Fibroblast of skin of scalp (primary cell): ENCODE results near the gene EHD4.

Experiments
- DNase-seq: peaks from one replicate; pipeline ENCODE4 v3.0.0-alpha.2; 2013

The EHD4 gene

DNA sequence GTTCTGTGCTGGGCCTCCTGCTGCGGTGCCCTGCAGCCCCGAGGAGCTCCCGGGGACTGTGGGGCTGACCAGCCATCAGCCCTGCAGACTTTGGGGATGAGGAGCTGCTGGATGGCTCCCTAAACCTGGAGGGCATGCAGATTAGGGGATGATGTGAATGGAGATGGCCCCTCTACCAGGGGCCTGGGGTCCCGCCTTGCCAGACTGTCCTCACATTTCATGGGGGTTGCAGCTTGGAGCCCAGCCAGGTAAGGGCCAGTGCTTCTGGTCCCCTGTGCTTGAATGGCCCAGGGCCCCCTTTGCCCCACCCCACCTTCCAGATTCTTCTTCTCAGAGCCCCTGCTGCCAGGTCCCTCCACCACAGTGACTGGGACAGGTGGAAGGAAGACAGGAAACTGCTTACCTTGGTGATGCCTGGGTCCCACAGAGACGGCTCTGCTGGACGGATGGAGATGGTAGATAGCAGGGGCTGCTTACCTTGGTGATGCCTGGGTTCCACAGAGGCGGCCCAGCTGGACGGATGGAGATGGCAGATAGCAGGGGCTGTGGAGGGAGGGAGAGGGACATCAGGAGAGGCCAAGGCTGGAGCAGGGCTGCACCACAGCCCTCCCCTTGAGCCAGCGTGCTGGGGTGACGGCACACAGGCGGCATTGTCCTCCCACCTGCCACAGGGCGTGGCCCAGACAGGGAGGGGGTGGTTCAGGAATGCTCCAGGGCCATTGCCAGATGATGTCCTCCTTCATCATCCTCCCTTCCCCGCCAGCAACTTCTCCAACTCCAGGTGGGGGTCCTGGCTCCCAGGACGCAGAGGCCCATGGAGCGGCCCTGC, 78.7 kb downstream of the EHD4 start, which contains the start of gene SPTBN5:
Gene SPTBN5, minus strand, starts transcription at position 632 of the 829 bp plus-strand sequence. Its CDS starts 556 bp downstream, at position 76.
- DNase-seq = no peak

DNA sequence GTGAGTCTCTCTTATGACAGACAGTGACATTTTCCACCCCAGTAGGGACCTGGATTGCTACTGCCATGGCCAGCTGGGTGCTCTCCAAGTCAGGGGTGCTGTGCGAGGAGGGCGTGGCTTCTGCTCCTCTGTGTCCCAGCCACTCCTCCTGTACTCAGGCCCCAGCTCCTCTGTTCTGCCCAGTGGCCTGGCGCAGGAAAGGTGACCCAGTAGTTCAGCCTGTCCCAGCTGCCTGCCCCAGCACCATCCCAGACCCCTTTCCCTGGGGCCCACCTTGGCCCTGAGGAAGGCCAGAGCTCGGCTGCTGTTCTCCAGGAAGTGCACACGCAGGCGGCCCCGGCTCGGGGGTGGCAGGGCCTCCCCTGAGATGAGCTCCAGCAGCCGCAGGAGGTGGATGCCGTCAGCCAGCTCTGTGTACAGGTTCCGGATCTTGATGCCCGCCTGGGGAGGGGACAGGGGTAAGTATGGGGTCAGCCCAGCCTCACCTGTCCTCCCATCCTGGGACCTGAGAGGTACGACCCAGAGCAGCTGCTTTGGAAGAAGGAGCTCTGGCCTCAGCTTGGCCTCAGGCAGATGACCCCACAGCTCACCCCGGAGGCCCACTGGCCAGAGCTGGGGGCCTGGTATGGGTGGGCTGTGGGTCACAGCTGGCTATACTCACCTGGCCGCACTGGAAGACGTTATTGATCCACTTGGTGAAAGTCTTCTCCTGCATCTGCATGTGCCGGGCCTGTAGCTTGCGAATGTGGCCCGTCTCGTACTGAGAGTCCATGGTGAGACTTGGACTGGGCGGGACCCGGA, 79.5 kb downstream of the EHD4 start:
- no peak for DNase-seq

DNA sequence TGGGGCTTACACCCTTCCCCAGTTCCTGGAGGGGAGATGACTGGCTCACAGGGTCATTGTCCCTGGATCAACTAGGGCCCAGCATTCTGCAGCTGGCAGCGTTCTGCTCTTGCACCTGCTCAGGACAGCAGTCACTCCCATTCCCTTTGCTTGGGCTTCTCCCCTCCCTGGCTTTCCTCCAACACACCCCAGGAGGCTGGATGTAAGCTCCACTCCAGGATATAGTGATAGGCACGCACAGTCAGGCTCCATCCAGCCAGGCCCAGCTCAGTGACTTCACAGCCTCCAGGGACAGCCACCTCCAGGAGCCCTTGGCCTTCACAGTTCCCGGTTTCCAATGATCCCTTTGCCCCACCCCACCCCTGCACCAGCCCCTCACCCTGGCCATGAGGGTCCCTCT, 80.4 kb downstream of the EHD4 start:
- DNase-seq = no peak

DNA sequence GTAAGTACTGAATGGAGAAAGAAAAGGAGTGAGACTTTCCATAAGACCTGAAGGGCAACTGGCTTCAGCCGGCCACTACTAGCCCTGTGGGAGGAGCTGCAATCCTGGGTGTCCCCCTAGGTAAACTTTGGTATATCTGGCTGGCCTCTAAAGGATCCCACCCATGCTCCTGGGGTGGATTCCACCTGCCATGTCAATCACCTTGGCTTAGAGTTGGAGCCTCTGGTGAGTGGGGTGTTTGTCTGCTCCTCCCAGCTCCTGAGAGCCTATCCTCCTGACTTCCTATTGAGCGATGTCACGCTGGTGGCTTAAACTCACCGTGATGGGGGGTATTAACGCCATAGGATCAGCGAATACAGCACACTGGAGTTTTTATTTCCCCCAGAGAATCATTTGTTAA, 81.1 kb downstream of the EHD4 start:
- no peak for DNase-seq

DNA sequence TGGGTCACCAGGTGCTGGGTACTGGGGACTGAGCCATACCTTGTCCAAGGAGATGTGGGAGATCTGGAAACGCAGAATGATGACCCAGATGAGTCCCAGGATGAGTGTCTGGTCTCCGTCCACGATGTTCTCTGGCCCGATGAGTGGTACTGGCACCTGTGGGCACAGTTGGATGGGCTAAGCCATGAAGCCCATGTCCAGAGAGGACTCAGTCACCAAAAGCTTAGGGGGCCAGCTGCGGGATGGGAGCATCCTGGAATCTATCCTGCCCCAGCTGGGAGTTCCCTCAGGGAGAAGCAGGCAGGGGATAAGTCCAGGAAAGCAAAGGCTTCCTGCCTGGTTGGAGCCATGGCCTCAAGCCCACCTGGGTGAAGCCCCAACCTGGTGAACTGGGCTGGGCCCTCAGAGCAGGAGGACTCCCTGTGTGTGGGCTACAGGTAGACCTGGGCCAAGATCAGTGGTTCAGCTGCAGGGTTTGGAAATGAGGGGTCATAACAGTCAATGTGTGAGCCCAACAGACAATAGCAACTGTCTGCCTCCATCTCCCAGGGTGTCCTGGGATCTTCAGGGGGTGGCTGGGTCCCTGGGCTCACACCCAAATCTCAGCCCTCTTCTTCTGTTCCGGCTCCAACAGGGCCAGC, 82.2 kb downstream of the EHD4 start:
- DNase-seq = no peak

DNA sequence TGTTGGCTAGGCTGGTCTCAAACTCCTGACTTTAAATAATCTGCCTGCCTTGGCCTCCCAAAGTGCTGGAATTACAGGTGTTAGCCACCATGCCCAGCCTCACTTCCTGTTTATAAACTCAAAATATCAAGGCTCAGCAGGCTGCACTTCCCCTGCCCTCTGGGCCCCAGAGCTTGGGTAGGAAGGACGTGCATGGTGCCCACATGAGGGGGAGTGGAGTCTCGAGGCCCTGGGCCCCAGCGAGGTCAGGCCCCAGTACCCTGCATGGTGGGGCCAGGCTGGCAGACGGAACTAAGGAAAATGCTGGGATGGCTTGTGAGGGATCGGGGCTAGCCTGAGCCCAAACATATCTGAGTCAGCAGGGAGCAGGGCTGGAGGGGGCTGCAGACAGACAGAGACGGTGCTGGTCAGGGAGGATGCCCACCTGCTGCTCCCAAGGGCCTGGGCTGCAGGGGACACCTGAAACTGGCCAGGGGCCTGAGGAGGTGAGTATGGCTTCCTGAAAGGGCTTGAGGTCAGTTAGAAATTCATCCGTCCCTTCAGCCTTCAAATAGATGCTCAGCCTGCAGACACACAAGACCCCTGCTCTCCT, 83.6 kb downstream of the EHD4 start:
- DNase-seq = no peak

DNA sequence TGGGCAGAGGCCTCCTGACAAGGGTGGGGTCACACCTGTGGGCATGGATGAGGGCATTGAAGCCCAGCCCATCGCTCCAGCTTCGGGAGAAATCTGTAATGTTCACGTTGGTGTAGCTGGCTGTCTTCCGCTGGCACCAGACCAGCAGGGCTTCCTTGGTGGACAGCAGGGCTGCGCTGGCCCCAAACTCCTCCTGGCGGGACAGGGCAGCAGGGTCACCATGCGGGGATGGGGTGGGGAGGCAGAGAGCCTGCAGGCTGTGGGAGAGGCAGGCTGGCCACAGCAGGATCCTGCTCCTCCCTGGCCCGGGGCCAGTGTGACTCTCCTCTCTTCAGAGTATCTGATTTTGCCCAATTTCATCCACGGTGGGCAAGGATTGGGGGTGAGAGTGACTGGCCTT, 84.5 kb downstream of the EHD4 start:
- DNase-seq = no peak

DNA sequence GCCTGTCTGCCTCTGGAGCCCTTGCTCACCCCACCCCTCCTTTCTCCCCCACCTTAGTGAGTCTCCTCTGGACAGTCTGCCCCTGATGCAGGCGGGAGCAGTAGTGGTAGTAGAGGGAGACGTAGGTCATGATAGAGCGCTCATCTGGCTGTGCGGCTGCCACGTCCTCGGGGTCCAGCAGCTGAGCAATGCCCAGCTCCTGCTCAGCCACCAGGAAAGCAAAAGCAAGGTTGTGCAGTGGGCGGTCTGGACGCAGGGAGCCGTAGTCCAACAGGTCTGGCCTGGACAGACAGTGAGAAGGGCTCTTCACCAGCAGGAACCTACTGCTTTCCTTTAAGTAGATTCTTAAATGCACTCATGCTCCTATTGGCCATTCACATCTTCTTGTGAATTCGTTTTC, 85.2 kb downstream of the EHD4 start:
- no peak for DNase-seq

DNA sequence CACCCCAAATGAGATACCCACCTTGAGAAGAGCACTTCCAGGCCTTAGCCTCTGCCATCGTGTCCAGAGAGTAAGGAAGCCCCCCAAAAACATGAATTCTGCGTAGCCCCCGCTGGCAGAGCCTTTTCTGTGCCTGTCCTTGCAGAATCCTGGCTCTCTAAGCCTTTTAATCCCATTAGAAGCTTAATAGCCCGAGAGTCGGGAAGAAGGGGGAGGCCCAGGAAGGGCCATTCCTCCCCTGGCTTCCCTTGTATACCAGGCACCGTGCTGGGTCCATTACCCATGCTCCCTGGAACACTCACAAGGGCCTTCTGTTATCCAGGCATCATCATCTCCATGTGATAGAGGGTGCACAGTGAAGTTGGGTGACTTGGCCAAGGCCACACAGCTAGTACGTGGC, 85.6 kb downstream of the EHD4 start:
- no peak for DNase-seq

DNA sequence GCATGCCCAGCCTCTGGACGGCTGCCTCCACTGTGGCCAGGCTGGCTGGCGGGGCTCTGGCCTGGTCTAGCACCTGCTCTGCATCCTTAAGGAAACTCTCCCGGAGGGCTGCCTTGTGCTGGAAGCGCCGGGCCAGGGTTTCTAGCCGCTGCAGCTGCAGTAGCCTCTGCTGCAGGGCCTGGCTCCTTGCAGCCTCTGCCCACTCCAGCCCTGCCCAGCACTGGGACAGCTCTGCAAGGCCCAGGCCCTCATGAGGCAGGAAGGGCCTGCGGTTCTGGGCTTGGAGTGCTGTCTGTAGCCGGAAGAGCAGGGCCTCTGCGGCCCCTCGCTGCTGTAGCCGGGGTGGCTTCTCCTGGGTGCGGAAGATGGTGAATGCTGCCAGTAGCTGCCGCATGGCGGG, 86.5 kb downstream of the EHD4 start:
- no peak for DNase-seq

DNA sequence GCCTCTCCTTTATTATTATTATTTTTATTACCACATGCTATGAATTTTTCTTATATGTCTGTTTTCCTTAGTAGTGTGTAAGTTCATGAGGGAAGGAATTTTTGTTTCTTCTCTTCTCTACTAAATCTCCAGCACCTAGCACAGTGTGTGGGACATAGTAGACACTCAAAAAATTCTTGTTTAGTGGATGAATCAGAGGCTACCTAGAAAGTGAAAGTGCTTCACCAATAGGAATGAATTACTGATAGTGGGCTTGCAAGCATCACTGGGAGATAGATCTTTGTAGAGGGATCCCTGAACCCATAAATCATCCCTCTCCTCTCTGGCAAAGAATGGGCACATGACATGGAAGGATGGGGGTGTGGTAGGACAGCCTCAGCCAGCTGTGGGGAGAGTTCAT, 87.0 kb downstream of the EHD4 start:
- no peak for DNase-seq

DNA sequence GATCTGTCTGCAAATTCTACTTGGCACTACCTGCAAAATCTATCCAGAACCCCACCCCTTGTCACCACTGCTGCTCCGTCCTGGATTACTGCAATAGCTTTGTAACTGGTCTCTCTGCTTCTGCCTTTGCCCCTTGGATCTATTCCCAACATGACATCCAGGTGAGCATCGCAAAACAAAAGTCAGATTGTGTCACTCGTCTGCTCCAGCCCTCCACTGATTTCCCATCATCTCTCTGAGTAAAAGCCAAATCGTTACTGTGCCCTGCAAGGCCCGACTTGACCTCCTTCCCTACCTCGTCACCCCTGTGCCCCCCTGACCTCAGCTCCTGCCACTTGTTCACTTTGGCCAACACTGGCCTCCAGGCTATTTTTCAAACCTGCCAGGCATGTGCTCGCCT, 87.9 kb downstream of the EHD4 start:
- no peak for DNase-seq

DNA sequence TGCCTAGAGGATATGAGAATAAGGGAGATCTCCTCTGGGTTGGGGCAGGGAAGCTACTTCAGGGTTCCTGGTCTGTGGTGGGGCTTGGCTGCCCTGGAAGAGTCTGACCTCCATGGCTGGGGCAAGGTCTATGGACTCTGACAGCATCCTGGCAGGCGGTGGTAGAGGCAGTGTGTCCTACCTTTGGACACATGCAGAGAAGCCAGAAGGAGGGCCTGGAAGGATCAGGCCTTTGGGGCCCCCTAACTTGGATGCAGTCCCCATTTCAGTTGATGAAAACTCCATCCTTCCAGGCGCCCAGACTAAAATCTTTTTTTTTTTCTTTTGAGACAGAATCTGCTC, 88.9 kb downstream of the EHD4 start:
- DNase-seq = no peak

DNA sequence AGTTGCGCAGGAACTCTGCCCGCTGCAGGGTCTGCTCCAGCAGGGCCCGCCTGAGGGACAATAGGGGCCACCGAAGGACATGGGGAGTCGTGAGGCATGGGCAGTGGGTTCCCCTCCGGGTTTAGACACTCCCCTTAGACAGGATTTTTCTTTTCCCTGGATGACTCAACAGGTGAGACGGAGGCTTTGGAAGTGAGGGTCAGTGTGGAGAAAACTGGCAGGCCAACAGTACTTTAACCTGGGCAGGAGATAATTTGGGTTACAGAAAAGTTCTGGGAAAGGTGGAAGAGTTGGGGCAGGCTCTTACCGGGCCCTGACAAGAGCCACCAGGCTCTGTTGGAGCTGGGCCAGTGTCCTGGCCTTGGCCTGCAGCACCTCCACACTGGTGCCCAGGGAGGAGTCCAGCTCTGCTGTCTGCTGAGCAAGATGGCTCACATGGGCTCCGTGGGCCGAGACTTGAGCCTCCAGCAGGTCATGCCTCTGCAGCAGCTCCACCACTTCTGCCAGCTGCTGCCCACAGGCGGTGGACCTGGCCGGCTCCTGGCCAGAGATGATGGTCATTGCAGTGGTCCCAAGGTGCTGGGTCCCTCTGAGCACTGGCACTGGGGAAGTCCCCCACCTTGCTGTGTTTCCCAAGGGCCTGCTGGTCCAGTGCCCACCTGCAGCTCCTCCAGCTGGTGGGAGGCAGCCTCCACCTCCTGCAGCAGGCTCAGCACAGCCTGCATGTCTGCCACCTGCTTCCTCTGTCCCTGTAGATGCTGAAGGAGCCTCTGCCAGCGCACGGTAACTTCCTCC, 89.5 kb downstream of the EHD4 start:
- DNase-seq = no peak

DNA sequence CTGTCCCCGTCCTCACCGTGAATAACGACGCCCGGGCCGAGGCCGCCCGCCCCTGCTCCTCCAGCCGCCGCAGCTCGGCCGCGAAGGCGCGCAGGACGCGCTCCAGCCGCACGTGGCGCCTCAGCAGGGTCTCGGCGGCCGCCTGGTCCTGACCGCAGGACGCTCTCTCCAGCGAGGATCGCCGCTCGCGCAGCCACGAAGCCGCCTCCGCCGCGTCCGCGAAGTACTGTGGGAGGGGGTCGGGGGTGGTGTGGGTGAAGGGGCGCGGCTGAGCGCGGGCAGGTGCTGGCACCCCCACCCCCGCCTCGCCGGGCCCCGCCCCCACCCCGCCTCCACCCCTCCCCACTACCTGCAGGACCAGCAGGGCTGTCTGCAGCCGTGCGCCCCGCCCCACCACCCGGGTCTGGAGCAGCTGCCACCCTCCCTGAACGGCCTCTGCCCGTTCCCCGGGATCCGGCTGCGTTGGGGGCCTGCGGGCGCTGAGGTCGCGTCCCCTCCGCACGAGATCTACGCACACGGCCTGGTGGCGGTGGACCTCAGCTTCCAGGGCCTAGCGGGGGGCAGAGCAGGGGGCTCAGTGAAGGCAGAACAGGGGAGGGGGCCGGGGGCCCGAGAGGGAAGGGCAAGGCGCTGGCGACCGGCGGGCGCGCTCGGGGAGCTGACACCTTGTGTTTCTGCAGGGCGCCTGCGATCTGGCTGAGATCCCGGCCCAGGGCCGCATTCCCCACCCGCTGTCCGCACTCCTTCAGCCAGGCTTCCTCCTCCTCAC, 90.3 kb downstream of the EHD4 start:
- DNase-seq = no peak

DNA sequence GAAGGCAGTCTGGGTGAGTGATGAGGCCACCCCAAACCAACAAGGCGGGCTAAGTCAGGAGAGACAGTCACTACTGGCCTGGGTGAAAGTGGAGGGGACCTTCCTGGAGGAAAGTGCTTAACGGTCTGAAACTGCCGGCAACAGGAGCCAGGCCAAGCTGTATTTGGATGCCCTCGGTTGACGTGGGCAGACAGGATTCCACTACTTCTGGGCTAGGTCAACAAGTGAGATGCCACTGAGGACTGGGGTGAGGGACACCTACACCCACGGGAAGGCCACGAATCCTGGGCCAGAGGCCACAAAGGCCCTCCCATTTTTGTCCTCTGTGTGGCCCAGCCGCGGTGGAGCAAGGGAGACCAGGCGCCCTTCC, 90.8 kb downstream of the EHD4 start:
- no peak for DNase-seq

DNA sequence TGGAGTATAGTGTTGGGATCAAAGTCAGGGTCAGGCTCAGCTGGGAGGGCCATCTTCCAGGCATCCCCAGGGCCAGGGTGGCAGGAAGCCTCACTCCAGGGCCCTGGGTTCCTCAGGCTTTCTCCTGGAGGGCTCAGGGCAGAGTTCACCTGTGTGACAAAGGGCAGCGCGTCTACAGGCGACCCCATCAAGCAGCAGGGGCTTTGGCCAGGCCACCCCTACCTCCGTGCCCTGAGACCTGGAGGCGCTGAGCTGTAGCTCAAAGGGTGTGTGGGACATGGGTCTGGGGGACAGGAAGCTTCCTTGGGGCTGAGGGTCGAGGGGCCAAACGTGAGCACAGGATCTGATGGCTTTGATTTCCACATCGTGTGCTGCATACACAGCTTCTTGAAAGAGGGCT, 91.3 kb downstream of the EHD4 start:
- DNase-seq = no peak

DNA sequence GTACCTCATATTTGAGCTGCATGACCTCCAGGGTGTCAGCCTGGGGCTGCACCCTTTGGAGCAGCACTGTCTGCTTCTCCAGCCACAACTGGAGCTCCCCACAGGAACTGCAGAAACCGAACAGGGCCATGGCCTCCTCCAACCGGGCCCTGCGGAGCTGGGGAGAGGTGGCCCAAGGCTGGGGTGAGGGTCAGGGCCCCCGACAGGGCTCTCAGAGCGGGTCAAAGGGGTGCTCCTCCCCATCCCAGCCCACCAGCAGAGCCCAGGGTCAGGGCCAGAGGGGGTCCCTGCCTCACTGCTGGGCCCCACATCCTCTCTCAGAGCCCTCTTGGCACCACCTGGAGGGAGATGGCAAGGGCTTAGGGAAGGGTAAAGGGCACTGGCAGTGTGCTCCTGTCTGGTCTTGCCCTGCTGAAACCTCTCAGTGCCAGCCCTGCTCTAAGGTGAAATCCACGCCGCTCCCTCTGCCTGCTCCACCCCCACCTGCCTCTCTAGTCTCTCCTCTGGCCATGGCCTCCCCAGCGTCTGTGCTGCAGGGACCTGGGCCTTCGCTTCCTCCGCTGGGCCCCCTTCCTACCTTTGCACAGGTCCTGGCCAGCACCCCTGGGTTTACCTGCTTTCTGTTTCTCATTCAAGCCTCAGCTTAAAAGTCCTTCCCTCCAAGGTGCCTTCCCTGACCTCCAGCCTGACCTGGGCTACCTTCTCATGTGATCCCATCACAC, 92.0 kb downstream of the EHD4 start:
- DNase-seq = no peak

DNA sequence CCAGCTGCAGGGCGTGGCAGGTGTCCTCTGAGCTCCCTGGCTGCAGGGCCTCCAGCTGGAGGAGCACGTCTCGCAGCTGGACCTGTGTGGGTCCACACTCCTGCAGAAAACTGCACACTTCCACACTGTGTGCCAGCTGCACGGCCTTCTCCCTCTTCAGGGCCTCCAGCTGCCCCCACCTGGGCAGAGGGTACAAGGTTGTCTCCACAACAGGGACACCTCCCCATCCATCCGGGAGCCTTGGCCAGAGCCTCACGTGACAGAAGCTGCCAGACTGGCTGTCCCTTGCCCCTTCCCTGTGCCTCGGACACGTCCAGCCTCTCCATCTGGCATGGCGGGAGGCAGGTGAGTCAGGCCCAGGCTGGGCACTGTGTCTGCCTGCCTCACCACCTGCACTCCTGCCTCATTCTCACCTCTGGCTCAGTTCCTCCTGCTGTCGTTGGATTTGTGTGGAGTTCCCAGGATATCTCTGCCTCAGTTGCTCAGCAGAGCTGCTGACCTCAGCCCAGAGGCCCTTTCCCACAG, 93.0 kb downstream of the EHD4 start:
- no peak for DNase-seq

DNA sequence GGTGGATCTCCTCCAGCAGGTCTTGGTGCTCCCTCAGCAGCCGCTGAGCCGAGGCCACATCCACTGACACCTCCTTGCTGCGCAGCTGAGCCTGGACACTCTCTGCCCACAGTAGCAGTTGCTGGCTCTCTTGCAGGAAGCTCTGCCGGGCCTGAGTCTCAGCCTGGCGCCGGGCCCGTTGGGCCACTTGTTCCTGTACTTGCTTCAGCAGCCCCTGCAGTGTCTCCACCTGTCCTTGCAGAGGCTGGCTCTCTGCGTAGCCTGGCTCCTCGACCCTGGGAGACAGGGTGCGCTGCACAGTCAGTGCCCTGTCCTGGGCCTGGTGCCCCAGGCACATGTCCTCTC, 94.0 kb downstream of the EHD4 start:
- no peak for DNase-seq
